ENCODE data around the gene ATP1B3.
"Not testable (repeated sequence)": the region's sequence is repeated elsewhere in the genome, so short reads cannot be mapped to it uniquely, and the experiment has no call there.

The ATP1B3 gene

DNA sequence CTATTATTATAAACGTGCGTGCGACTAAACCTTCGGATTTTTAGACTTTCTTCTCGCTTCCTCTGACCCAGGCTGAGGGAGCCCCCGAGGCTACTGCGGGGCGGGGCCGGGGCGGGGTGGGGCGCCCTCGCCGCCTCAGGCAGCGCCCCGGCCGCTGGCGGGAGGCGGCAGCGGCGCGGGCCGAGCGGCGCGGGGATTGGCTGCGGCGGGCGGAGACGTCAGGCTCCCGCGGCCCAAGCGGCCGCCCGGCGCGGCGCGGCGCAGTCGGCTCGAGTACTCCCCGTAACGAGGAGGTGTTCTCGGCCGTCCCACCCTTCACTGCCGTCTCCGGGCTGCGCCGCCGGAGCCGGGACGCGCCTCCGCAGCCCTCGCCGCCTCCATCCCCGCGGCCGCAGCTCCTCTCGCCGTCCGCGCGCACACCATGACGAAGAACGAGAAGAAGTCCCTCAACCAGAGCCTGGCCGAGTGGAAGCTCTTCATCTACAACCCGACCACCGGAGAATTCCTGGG, at the start of gene ATP1B3:
TSS of gene ATP1B3 (plus strand) at position 263 of the 510 bp plus-strand sequence. CDS start at position 422, 159 bp downstream.
- DNase-seq, result peak; percentile 67 to 73 (median 70)

DNA sequence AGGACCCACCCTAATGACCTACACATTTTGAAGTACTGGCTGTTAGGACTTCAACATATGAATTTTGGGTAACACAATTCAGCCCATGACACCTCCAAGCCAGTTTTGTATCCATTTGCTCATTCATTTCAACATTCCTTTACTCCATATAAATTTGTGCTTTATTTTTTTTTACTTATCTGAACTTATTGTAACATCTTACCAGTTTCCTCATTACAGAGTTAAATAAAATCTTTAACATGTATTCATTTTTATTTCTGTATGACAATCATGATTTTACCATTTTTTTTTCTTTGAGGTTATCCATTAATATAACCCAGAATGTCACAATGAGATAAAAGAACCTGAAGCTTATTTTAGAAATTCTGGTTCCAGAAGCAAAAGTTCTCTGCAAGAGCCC, 48.0 kb upstream of the ATP1B3 start:
- no peak for DNase-seq

DNA sequence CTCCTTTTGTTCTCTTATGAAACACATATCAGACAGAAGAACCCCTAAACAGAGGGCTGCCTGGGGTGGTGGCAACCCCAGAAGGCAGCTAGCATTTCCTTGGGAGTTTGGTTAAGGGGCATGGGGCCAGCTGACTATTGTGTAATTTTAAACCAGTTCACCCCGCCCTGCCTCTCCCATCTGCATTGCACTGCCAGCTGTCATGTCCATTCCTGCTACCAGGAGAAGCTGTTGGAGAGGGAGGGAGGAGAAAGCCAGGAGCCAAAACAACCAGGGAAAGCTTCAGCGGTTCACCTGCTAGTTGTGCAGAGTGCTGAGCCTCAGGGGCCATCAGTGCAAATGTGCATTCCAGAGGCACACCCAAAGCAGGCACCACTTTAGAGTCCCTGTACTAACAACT, 47.6 kb upstream of the ATP1B3 start:
- DNase-seq, result no peak

DNA sequence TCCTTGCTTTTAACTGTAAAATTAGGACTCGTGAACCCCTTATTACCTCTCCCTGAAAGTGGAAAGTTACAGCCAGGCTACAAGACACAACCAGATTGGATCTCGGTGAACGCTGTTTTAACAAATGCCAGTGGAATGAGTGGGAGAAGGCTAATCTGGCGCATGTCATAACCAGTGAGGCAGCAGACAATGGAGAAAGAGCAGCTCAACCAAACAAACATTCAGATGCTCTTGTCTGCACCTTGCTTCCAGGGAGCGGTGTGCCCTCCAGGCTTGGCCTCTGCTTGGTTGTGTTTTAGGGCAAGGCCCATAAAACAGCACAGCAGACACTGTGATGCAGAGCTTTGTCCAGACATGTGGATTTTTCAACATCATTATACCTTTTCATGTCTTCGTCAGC, 45.9 kb upstream of the ATP1B3 start:
- no peak for DNase-seq

DNA sequence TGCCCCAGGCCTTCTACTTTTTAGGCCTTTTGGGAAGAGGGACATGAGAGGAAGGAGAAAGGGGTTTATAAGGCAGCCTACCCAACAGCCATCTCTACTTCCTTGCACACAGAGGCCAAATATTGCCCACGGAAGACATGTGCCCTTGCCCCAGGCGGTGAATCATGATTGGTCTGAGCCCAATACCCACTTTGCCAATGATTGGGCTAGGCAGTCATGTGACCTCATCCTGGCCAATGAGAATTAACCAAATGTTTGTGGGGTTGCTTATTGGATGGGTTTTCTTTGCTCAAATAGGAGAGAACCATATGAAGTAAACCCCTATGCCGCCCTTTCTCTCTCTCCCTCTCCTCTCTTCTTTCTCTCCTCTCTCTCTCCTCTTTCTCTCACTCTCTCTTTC, 42.2 kb upstream of the ATP1B3 start:
- no peak for DNase-seq

DNA sequence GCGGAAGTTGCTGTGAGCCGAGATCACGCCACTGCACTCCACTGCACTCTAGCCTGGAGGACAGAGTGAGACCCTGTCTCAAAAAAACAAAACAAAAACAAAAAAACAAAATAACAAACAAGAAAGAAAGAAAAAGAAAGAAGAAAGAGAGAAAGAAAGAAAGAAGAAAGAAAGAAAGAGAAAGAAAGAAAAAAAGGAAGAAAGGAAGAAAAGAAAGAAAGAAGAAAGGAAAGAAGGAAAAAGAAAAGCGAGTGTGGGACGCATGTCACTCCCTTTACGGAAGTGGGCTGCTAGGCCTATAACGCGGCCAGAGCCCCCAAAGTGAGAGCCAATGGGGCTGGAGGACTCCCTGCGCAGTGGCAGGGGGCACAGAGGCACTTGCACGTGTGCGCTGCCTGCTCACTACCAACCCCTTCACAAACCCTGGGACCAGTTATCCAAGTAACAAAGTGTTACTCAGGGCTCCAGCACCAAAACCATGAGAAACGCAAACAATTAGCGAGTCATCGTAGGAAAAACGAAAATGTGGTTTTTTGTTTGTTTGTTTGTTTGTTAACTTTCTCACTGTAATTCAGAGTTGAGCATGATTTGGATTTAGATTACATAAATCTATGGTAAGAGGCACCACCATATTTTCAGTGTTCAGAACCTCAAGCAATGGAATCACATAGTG, 40.8 kb upstream of the ATP1B3 start:
- DNase-seq, result no peak

DNA sequence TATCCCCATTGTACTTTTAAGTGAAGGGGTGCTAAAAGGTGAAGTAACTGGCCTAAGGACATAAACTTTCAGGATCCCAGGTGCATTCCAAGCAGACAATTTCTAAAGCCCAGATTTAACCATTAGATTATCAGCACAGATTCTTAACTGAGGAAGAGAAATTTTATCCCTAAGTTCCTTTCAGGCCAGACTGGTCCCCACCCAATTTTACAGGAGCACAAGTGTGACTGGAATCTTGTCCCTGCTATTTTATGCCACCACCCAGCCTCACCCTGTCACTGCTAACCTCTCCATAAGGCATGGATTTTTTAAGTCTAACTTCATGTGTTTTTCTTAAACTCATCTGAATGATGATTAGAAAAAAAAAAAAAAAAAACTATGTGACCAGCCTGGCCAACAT, 37.1 kb upstream of the ATP1B3 start:
- DNase-seq, result no peak

DNA sequence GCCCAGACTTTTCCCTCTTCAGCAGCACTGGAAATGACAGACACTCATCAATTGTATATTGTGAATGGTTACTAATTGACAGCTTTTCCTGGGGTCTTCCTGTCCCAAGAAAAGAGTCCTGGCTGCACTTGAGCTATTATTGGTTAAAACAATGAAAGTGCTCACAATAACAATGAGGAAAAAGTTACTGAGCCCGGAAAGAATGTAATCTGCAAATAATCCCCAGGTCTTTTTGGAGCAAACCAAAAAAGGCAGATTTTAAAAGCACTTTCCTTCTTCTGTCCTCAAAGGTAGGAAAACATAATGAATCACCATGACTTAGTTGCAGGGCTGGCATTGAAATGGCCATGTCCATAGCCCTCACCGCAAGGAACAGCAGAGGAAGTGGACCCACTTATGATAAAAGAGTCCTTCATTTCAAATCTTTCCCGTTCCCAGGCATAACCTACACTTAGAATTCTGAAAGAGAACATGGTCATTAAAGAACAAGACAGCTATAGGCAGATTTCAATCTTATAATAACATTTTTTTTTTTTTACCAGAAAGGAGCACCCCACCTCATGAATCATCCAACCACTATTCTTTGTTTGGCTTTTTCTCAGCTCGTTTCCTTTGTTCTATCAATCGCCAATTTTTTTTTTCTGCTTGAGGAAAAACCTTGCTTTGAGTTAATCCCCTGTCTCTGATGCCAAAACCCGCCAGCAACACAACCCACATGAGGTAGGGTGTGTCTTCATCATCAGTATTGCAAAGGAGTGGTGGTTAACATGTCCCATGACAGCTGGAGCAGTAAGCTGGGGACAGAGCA, 35.5 kb upstream of the ATP1B3 start:
- DNase-seq, result no peak

DNA sequence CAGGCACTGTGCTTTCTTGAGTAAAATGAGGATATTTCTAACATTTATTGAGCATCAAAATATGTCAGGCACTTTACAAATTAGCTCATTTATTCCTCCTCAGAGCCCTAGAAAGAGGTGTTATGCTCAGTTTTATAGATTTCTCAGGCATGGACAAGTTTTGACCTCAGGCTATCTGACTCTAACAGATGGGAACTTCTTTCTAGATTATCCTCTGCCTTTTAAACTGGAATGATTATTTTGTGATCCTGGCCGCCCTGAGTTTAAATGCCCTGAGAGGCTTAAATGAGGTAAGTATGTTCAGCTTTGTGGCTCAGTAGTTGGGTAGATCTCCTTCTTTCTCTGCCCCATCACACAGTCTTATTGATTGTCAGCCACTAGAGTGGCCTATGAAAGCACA, 32.3 kb upstream of the ATP1B3 start:
- DNase-seq, result no peak

DNA sequence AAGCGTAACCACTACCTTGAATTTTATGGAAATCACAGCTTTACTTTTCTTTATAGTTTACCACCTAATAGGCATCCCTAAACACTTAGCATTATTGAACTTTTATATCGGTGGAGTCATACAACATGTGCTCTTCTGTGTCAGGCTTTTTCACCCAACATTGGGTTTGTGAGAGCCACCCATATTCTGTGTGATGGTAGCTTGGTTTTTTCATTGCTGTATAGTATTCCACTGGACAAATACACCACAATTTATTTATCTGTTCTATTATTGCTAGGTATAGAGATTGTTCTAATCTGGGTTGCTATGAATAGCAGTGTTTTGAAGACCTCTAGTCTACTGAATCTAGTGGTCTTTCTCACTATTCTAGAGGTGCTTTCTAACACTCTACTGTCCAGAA, 31.6 kb upstream of the ATP1B3 start:
- DNase-seq, result no peak

DNA sequence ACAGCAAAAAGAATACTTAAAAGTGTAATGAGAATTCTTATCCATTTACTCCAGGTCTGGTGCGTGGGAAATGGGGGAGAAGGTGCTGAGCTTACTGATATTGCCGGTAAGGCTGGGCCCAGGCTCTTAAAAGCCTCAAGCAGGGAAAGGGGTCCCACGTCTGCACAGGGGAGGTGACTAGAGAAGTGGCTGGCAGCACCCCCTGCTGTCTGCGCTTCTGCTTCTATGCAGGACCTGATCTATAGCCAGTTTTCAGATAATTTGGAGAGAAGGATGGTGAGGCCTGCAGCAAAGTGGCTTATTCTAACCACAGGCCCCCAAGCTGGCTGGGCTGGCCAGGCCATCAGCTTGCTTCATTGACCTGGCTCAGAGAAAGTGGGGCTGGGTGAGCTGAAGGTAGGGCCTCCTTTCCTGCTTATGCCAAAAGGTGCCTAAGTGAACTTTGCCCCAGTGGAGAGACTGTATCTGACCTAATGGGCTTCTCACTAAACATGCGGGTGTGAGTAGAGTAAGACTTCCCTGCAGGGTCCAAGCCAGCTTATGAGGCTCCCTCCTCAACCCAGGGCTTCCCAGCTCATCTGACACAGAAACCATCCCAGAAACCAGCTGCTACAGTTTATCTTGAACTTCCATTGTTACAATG, 30.9 kb upstream of the ATP1B3 start:
- DNase-seq, result no peak

DNA sequence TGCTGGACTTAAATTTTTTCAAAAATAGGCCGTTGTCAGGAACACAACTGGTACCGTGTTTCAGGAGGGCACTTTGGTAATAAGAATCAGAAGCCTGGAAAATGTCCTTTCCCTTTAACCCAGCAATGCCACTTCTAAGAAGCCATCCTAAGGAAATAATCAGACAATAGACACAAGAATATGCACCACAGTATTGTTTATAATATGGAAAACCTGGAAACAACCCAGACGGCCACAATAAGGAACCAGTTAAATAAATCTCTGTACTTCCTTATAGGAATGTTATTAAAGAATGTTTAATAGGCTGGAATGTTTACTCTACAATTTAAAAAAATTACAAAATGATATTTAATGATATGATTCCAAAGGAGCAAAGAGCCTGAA, 30.4 kb upstream of the ATP1B3 start:
- no peak for DNase-seq

DNA sequence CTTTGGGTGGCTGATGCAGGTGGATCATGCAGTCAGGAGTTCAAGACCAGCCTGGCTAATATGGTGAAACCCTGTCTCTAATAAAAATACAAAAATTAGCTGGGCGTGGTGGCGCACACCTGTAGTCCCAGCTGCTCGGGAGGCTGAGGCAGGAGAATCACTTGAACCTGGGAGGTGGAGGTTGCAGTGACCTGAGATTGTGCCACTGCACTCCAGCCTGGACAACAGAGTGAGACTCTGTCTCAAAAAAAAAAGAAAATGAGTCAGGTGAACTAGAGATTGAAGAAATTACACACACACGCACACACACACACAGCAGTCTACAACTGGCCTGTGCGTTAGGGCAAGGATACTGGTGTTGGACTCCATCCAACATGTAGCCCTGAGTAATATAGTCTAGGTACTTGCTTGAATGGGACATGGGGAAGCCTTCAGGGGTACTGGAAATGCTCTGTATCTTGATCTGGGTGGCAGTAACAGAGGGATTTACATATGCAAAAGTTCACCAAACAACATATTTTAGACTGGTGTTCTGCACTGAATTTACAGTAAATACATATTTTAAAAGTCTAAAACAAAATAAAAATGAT, 28.2 kb upstream of the ATP1B3 start:
- not testable (repeated sequence) for DNase-seq

DNA sequence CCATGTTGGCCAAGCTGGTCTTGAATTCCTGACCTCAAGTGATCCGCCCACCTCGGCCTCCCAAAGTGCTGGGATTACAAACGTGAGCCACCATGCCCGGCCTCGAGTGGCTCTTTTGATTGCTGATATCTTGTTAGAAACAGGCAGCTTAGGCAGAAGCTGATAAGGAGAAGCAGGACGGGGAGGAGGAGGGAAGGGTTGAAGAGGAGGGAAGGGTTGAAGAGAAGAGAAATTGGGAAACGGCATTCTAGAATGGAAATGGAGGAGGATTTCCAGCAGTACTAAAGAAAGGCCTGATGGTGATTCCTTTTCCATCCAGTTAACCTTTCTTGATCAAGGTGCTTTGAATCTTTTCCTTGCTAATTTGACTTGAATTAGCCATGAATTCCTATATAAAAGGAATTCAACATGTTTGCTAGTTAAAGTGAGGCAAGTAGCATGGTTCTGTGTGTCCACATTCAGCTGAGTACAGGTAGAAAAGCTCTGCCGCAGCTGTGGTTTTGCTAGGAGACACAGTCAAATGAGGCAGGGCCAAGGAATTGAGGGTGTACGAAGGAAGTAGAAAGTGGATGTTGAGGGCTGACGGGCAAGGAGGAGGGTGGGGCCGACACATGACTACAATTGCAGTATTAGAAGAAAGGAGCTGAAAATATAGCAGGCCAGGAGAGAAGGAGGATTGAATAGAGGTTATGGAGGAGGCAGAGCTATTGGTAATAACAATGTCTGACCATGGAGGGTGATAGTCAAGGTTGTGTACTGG, 27.2 kb upstream of the ATP1B3 start:
- DNase-seq, result no peak

DNA sequence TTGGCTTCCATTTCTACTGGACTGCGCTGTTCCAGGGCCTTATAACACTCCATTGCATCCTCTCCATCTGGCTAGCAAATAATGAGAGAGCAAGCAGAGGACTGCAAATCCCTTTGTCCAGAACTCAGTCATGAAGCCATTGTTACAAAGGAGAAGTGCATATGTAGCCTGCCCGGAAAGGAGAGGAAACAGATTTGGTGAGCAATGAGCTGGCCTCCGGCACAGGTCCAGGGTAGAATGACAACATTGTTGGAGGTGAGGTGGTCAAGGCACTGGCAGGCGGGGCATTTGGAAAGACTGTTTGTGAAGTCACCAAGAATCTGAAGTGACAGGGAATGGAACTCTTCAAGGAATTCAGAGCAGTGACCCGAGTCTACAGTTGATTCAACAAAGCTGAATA, 25.0 kb upstream of the ATP1B3 start:
- no peak for DNase-seq

DNA sequence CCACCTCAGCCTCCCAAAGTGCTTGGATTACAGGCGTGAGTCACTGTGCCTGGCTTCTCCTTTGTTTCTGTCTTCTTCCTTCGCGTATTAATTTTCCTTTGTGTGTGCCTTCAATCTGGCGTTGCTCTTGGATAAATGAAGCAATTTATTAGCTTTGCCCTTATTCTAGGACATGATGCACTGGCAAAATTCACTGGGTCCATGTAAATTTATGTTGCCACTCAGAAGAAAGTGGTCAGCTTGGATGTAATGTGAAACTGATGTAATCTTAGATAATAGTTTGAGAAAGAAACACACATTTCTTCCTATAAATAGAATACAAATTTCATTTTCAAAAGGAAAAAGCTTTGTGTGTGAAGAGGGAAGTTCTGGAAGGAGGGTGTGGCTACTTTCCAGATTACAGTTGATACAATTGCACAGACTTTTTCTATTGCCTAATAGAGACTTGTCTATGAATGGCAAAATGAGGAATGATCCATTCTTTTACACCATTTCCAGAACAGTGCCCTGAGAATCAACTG, 23.3 kb upstream of the ATP1B3 start:
- DNase-seq, result no peak

DNA sequence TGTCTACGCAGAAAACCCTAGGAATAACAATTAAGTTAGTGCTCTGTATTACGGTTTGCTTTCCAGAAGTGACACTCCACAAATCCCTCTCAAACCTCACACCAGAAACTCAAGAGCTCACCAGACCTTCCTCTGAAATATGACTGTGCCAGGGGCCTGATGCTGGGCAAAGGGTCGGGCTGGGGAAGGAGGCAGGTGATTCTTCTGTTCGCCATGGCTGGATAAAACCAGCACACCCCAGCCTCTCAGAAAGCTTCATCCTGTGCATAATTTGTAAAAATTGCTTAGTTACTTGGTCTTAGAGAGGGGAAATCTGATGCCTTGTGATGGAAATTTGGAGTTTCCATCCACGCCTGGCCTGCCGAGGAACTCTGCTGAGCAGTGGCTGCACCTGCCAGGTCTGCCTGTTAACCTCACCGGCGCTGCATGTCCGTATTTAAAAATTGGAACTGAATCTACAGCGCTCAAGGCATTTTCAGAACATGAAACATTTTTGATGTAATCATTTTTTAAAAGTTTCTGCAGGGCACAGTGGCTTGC, 22.7 kb upstream of the ATP1B3 start:
- no peak for DNase-seq

DNA sequence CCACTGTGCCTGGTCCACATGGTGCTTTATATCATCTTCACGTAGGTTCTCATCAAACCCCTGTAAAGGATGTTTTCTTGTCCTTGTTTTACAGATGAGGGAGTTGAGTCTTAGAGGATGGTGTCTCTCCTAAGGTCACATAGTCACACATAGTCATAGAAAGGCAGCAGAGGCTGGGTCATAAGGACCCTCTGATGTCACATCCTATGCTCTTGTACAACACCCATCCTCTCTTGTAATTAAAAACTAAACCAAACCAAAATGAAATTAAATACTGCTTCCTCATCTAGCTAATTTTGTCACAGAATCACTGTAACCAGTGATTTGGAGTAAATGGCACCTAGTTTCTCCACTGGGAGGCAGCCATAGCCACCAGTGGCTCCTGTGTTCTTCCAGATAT, 21.8 kb upstream of the ATP1B3 start:
- no peak for DNase-seq

DNA sequence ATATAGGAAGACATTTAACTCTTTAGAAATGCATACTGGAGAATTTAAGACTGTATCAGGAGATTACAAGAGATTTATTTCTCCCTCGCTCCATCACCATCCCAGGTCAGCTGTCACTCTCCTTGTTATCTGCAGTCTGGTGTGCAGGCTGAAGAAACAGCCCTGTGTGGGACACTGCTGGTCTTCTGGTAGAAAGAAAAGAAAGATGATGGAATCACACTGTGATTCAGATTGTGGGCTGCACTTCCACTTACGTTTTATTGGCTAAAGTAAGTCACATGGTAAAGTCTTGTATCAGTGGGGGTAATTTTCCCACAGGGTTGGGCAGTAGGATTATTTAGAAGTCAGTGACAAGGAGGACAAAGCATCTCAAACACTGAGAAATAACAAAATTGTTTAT, 18.1 kb upstream of the ATP1B3 start:
- no peak for DNase-seq

DNA sequence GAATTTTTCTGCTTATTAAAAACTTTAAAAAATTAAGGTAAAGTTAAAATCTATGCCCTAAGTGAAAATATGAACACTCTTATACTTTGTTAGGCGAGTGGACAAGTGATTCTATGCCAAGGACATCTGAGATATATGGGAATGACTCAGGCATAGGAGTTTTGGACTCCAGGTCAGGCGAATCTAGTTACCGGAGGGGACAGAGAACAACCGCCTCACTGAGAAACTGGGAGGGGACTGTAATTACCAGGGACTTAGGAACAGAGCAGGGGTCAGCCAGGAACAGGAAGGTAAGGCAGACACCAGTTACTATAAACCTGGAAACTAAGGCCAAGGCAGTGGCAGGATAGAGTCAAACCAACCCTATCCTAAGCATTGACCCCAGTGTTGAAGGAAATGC, 16.8 kb upstream of the ATP1B3 start:
- DNase-seq, result no peak

DNA sequence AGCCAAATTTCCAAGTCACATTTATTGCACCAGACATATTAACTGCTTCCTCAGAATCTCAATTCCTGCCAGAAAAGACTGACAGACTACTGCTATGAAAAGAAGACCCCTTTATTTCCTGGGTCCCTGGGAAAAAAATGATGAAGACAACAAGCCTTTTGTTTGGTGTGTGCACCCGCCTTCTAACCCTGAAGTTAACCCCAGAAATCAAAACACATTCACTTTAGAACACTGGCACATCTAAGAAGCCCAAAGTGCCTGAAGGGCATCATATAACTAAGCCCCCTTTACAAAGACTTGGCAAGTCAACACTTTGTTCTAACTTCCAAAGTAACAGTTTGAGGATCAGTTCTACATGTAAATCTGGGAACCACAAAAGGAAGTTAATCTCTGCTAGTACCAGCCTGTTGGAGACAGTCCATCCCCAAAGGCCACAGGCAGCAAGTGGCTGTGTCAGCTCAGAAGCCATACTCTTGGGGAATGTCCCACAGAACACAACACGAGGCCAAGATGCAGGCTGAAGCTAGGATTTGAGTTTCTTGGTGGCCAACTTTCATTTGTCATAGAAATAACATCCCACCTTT, 16.3 kb upstream of the ATP1B3 start:
- no peak for DNase-seq
